Endothelial cell (in vitro differentiated cells): ENCODE results near the gene CCDC24. TPM values are rescaled to one million over a fixed set of nuclear protein-coding genes. Genes with fewer than 3 reads are reported as not detected.

Experiments
- DNase-seq: peaks from one replicate; pipeline ENCODE4 v3.0.0; 2021; ENCODE audit warnings: low spot score
- H3K27ac Mint-ChIP-seq: one replicate; pipeline ENCODE4 v1.8.0; 2021; ENCODE audit warnings: mixed read lengths, inconsistent platforms; ENCODE audit not compliant: unreplicated experiment
- H3K27me3 Mint-ChIP-seq: one replicate; pipeline ENCODE4 v1.8.0; 2021; ENCODE audit warnings: mild to moderate bottlenecking, moderate library complexity, mixed read lengths, inconsistent platforms; ENCODE audit not compliant: unreplicated experiment
- H3K36me3 Mint-ChIP-seq: one replicate; pipeline ENCODE4 v1.8.0; 2021; ENCODE audit warnings: mild to moderate bottlenecking, low read depth, mixed read lengths, inconsistent platforms; ENCODE audit not compliant: unreplicated experiment
- H3K4me1 Mint-ChIP-seq: one replicate; pipeline ENCODE4 v1.8.0; 2021; ENCODE audit warnings: mild to moderate bottlenecking, mixed read lengths, inconsistent platforms; ENCODE audit not compliant: unreplicated experiment
- H3K4me3 Mint-ChIP-seq: one replicate; pipeline ENCODE4 v1.8.0; 2021; ENCODE audit warnings: mild to moderate bottlenecking, mixed read lengths, inconsistent platforms; ENCODE audit not compliant: unreplicated experiment
- H3K9me3 Mint-ChIP-seq: one replicate; pipeline ENCODE4 v1.8.0; 2021; ENCODE audit warnings: mixed read lengths, inconsistent platforms; ENCODE audit not compliant: unreplicated experiment
- total RNA-seq: library from RNA; stranded (reverse); fragmentation: NEBNext Ultra II Directional; extraction: Animal tissue kit (Norgen Biotek cat#: 25700); gene quantifications from one replicate; pipeline ENCODE4 v1.2.1, GENCODE V29; 2021; ENCODE audit not compliant: unreplicated experiment
- TF ChIP-seq, protein P1 (sequence below): fragments of 200-600 bp; sonication (generic); IDR thresholded peaks from one replicate; pipeline ENCODE4 v1.5.0; 2021; ENCODE audit warnings: antibody characterized with exemption; ENCODE audit not compliant: unreplicated experiment

CCDC24 gene
- total RNA-seq, 1 donor from 2014 or later: 4.2 TPM

- TF ChIP-seq, protein P1, sequence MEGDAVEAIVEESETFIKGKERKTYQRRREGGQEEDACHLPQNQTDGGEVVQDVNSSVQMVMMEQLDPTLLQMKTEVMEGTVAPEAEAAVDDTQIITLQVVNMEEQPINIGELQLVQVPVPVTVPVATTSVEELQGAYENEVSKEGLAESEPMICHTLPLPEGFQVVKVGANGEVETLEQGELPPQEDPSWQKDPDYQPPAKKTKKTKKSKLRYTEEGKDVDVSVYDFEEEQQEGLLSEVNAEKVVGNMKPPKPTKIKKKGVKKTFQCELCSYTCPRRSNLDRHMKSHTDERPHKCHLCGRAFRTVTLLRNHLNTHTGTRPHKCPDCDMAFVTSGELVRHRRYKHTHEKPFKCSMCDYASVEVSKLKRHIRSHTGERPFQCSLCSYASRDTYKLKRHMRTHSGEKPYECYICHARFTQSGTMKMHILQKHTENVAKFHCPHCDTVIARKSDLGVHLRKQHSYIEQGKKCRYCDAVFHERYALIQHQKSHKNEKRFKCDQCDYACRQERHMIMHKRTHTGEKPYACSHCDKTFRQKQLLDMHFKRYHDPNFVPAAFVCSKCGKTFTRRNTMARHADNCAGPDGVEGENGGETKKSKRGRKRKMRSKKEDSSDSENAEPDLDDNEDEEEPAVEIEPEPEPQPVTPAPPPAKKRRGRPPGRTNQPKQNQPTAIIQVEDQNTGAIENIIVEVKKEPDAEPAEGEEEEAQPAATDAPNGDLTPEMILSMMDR: no peak
- H3K27me3 Mint-ChIP-seq: peaks cover 7% of the 10 kb centered on the region
- H3K9me3 Mint-ChIP-seq: no peaks in the 10 kb centered on the region
- H3K27ac Mint-ChIP-seq: no peak overlapping the region
- no peaks in the 10 kb centered on the region for H3K36me3 Mint-ChIP-seq
- no peak overlapping the region for H3K4me3 Mint-ChIP-seq
- peaks cover 4% of the 10 kb centered on the region for H3K4me1 Mint-ChIP-seq
- no peak for DNase-seq
Measured at GRCh38 chr1:44037154-44037553, 45.8 kb downstream of the CCDC24 start.

DNA sequence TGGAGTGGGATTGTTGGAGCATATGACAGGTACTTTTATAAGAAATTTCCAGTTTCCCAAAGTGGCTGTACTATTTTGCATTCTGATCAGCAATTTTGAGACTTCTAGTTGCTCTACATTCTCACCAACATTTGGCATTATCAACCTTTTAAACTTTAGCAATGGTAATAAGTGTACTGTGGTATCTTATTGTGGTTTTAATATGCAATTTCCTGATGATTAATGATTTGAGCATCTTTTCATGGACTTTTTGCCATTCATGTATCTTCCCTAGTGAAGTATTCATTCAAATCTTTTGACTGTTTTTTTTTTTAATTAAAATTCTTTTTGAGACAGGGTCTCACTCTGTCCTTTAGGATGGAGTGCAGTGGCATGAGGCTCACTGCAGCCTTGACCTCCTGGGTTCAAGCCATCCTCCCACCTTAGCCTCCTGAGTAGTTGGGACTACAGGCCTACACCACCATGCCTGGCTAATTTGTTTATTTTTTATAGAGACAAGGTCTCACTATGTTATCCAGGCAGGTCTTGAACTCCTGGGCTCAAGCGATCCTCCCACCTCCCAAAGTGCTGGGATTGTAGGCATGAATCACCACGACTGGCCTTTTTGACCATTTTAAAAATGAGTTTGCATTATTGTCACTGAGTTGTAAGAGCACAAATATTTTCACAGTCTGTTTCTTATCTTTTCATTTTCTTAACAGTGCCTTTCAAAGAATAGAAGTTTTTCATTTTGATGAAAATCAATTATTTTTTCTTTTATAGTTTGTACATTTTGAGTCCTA, 47.7 kb downstream of the CCDC24 start:
- H3K4me3 Mint-ChIP-seq: no peak overlapping the region
- H3K27me3 Mint-ChIP-seq: peaks cover 2% of the 10 kb centered on the region
- TF ChIP-seq, protein P1: no peak
- no peak for DNase-seq
- peaks cover 2% of the 10 kb centered on the region for H3K4me1 Mint-ChIP-seq
- no peaks in the 10 kb centered on the region for H3K36me3 Mint-ChIP-seq
- H3K27ac Mint-ChIP-seq: no peak overlapping the region
- H3K9me3 Mint-ChIP-seq: no peaks in the 10 kb centered on the region

DNA sequence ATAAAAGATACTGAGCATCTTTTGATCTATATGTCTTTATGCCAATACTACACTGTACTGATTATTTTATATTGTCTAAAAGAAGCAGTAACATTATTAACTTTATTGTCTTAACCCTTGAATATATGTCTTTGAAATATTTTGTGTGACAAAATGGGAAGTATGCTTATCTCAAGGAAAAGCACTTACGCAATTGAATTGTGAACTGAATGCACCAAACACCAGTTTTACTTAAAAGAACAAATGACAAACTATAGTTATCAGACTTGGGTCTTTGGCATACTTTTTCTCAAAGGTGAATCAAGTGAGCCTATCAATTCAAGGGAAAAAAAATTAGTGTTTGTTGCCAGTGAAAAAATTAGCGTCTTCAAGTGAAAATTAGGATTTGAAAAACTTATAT, 49.0 kb downstream of the CCDC24 start:
- H3K36me3 Mint-ChIP-seq: no peaks in the 10 kb centered on the region
- H3K4me1 Mint-ChIP-seq: peaks cover 2% of the 10 kb centered on the region
- peaks cover 2% of the 10 kb centered on the region for H3K27me3 Mint-ChIP-seq
- DNase-seq: no peak
- TF ChIP-seq, protein P1: no peak
- H3K4me3 Mint-ChIP-seq: no peak overlapping the region
- H3K27ac Mint-ChIP-seq: no peak overlapping the region
- no peaks in the 10 kb centered on the region for H3K9me3 Mint-ChIP-seq

DNA sequence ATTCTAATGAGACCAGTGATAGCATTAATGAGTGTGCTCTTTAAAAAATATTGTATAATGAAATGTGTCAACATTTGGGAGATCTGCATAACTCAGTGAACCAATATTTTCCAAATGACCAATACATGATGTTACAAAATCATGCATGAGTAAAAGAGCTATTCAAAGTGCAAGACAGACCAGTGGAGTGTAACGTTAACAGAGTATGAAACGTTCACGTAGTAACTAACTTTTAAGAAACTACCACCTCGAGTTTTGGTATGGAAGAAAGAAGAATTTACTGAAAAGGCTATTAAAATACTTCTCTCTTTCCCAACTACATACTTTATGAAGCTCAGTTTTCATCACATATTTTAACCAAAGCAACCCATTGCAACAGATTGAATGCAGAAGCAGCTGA, 49.4 kb downstream of the CCDC24 start:
- no peak overlapping the region for H3K4me3 Mint-ChIP-seq
- no peaks in the 10 kb centered on the region for H3K9me3 Mint-ChIP-seq
- no peaks in the 10 kb centered on the region for H3K36me3 Mint-ChIP-seq
- no peak overlapping the region for H3K27ac Mint-ChIP-seq
- H3K4me1 Mint-ChIP-seq: peaks cover 2% of the 10 kb centered on the region
- peaks cover 2% of the 10 kb centered on the region for H3K27me3 Mint-ChIP-seq
- TF ChIP-seq, protein P1: no peak
- no peak for DNase-seq
